ENCODE results near the gene G2E3. TPM values are rescaled to one million over a fixed set of nuclear protein-coding genes. Genes with fewer than 3 reads are reported as not detected.
"Not testable (repeated sequence)": the region's sequence is repeated elsewhere in the genome, so short reads cannot be mapped to it uniquely, and the experiment has no call there.

Gene G2E3, protein sequence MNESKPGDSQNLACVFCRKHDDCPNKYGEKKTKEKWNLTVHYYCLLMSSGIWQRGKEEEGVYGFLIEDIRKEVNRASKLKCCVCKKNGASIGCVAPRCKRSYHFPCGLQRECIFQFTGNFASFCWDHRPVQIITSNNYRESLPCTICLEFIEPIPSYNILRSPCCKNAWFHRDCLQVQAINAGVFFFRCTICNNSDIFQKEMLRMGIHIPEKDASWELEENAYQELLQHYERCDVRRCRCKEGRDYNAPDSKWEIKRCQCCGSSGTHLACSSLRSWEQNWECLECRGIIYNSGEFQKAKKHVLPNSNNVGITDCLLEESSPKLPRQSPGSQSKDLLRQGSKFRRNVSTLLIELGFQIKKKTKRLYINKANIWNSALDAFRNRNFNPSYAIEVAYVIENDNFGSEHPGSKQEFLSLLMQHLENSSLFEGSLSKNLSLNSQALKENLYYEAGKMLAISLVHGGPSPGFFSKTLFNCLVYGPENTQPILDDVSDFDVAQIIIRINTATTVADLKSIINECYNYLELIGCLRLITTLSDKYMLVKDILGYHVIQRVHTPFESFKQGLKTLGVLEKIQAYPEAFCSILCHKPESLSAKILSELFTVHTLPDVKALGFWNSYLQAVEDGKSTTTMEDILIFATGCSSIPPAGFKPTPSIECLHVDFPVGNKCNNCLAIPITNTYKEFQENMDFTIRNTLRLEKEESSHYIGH
- total RNA-seq (2014; rRNA removed; shearing (Covaris generic)), result 16.8 and 19.2 TPM in 2 replicates
- polyA plus RNA-seq (2015; cell fraction: cytosol; rRNA removed), result 6.0 and 10.2 TPM in 2 replicates
- 23.3 and 29.3 TPM in 2 replicates for polyA plus RNA-seq (2015; cell fraction: nucleus; rRNA removed)

GRCh38 chr14:30558675-30559555, at the start of gene G2E3:
Gene G2E3, plus strand, starts transcription at chr14:30559158. Its CDS starts 21,922 bp downstream, at chr14:30581080.
- in situ Hi-C loops (cut with HindIII; ENCODE audit: low pct_unique_long_range_greater_than_20kb, low sequenced_read_pairs), result no loop called here
- DNase-seq (ENCODE audit: low read depth, low spot score), result peak; percentile 85

DNA sequence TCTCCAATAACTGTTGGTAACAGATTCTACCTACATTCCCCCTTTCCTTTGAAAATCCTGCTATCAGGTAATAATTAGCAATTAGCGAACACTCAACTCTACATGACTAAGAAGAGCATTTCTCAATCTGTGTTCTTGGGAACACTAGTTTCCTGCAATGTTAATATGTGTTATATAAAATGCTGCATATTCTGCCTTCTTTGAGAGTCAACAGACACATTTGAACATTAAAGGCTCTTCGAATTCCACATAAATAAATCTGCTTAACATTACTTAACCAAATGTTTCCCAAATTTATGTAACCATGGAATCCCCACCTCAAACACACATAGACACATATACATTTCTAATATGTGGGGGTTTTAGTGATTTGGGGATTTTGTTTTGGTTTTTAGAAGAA, 41.2 kb upstream of the G2E3 start:
- in situ Hi-C loops (cut with HindIII; ENCODE audit: low pct_unique_long_range_greater_than_20kb, low sequenced_read_pairs), result no loop called here
- DNase-seq (ENCODE audit: low read depth, low spot score), result no peak

DNA sequence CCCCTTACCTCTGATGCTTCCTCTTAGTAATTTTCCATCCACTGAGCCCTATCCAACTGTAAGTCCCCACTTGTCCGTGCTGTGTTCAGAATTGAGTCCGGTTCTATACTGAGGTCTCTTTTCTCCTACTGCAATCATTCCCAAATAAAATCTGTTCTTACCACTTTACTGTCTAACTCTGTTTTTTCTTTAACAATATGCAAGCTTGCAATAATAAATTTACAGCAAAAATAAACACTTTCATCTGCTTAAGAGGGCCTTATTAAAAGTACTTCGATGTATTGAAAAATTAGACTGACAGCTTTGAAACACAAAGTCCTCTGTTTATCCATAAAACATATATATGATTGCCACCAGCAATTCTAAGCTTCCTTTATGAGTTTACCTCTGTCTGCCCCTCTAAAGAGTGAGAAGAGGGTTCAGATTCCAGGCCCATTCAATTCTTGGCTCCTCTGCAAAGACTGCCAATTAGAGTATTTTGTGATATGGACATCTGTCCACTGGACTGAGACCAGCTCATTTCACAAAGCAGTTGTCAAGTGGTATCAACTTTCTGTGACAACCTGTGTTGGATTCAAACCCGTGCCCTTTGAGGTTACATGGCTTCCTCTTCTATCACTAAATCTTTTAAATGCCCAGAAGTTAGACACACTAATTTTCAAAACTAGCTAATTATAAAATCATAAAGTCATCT, 39.9 kb upstream of the G2E3 start:
- in situ Hi-C loops (cut with HindIII; ENCODE audit: low pct_unique_long_range_greater_than_20kb, low sequenced_read_pairs), result no loop called here
- no peak for DNase-seq (ENCODE audit: low read depth, low spot score)

DNA sequence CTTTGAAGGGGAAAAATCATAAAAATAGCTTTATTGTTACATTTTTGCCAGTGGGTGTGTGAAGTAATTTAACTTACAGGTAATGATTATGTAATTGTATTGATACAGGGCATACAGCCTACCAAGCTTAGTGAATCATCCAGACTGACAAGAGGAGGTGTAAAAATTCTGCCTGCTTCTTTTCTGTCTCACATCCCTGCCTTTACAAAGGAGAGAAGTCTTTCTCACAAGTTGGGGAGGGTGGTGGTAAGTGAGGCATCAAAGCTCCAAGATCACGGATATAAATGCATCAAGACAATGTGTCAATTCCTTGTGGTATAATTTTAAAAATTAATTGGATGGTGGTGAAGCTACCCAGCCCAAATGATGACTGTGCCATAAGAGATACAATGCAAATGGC, 39.0 kb upstream of the G2E3 start:
- in situ Hi-C loops (cut with HindIII; ENCODE audit: low pct_unique_long_range_greater_than_20kb, low sequenced_read_pairs), result no loop called here
- DNase-seq (ENCODE audit: low read depth, low spot score), result no peak

DNA sequence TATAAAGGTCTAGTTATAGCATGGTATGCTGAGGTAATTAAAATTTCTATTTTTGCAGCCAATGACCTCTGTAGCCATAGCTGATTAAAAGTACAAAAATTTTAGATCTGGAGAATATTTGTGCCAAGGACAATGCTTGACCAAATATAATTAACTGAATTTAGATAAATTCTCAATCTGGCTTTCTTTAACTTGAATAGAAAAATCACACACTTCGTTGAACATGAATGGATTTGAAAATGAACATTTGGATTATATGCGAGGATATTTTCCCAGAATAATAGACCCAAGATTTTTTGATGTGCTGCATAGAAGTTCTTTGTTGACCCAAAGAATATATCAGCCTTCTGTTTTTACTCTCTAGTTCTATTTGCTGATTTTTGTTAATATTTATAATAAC, 38.4 kb upstream of the G2E3 start:
- in situ Hi-C loops (cut with HindIII; ENCODE audit: low pct_unique_long_range_greater_than_20kb, low sequenced_read_pairs), result no loop called here
- DNase-seq (ENCODE audit: low read depth, low spot score), result no peak

DNA sequence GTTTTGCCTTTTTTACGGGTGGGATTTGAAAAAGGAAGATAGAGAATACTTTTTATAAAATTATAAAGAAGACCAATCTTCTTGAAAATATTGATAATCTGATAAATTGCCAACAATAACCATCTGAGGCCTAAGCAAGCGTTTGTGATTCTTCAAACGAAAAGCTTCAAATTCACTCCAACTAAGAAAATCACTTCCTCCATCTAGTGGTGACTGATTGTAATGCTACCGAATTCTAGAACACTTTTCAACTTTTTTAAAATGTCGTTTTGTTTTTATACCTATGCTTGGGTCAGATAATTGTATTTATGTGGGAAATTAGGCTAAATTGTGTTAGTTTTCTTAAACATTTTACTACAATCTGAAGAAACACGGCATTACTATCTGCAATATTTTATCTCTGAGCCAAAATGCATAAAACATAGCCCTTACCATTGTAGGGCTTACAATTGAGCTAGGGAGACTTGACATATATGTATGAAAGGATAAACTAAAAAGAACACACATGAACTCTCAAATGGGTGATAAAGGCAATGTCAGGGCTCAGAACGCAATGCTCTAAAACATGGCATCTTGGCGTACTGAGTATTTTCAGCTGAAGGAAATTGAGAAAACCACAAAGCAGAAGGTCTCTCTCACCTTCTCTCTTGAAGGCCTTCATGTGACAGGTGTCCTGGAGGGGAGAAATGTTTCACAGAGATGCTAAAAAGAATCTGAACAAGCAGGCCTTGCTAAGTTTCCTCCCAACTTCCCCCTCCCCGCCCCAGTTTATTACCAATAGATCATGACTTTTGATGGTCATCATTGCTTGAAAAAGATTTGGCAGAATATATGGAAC, 36.8 kb upstream of the G2E3 start:
- peak; percentile 57 for DNase-seq (ENCODE audit: low read depth, low spot score)
- in situ Hi-C loops (cut with HindIII; ENCODE audit: low pct_unique_long_range_greater_than_20kb, low sequenced_read_pairs), result no loop called here

DNA sequence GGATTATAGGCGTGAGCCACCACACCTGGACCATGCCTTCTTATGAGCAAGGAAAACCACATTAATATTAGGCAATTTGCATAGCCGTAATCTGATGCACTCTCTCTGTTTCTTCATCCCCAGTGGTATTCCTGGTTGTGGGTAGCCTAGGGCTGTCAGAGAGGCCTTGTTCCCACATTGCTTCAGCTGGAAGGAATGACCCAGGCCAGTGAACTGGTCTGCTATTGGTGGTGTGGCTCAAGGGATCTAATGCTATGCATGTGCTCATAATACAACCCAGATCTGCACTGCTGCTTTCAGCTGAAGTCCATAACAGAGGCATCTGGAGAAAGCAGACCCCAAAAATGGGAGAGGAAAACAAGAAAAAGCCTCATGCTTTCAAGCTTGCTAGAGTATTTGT, 33.1 kb upstream of the G2E3 start:
- no peak for DNase-seq (ENCODE audit: low read depth, low spot score)
- in situ Hi-C loops (cut with HindIII; ENCODE audit: low pct_unique_long_range_greater_than_20kb, low sequenced_read_pairs), result no loop called here

- in situ Hi-C loops (cut with HindIII; ENCODE audit: low pct_unique_long_range_greater_than_20kb, low sequenced_read_pairs), result no loop called here
Observed at GRCh38 chr14:30527196-30527595, 31.8 kb upstream of the G2E3 start.

DNA sequence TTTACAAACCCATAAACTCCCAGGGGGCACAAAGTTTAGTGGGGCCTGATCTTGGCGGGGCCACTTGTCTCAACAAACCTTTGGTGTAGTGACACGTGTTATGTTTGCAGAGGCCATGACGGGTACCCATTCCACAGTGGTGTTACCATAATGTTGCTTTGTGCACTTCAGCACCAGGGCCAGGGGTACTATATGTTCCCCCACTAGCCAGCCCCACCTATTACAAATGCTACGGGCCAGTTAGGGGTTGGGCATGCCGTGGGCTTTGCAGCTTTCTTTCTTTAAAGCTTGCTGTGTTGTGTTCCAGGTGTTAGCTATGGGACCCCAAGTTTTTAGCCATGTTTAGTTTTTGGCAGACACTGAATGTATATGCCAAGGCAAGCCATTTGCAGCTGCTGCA, 30.8 kb upstream of the G2E3 start:
- in situ Hi-C loops (cut with HindIII; ENCODE audit: low pct_unique_long_range_greater_than_20kb, low sequenced_read_pairs), result no loop called here
- no peak for DNase-seq (ENCODE audit: low read depth, low spot score)

More at GRCh38 chr14:30527196-30527595, 31.8 kb upstream of the G2E3 start:
- DNase-seq (ENCODE audit: low read depth, low spot score), result no peak

DNA sequence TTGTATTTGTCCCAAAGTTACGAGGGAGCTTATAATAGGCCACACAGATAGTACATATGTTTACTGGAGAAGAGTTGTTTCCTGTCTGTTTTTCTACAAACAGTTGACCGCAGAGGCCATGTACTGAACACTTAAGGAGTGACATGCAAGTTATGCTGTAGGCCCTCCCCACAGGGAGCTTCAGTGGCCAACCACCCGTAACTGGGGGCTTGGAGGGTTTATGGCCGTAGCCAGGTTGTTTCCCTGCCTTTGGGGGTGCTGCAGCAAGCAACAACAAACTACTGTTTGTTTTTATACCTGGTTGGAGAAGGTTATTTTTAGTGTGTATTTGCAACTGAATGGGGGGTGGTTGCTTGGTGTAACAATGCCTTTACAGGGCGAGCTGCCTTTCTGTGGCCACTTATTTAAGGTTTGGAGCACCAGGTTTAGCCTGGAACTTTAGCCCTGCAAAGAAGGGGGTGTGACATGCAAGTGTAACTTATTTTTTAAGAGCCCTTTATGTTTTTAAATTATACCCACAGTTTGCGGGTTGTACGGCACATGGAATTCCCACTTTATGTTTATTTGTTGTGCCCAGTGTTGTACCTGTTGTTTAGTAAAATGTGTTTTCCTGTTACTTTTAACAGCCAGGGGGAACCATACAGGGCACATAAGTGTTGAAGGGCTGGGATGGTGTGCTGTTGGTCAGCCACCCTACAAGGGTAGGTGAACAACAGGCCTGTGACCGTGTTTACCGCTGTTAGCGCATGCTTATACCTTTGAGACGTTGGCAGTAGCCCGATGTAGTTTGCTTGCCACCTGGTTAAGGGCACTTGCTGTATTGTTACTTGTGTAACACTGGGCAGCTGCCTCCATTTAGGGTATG, 29.9 kb upstream of the G2E3 start:
- in situ Hi-C loops (cut with HindIII; ENCODE audit: low pct_unique_long_range_greater_than_20kb, low sequenced_read_pairs), result no loop called here
- DNase-seq (ENCODE audit: low read depth, low spot score), result no peak

GRCh38 chr14:30532264-30532663, 26.7 kb upstream of the G2E3 start:
- in situ Hi-C loops (cut with HindIII; ENCODE audit: low pct_unique_long_range_greater_than_20kb, low sequenced_read_pairs), result no loop called here
- DNase-seq (ENCODE audit: low read depth, low spot score), result no peak

- no peak for DNase-seq (ENCODE audit: low read depth, low spot score)
- in situ Hi-C loops (cut with HindIII; ENCODE audit: low pct_unique_long_range_greater_than_20kb, low sequenced_read_pairs), result no loop called here
Observed at GRCh38 chr14:30533126-30533525, 25.8 kb upstream of the G2E3 start.

DNA sequence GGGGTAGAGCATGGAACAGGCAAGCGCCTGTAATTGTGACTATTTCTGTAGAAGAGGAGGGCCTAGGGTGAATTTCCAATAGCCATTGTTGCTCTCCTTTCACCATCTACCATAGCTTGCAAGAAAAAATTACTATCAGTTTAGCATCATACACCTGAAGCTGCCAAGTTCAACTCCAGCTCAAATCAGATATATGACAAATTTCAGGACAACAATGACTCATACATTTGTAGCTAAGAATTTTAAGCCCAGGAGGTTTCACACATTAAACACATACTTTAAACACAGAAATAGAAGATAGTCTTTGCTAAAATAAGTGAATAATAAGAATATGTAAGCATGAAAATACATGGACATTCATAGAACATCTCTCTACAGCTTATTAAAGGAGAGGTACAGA, 17.6 kb upstream of the G2E3 start:
- DNase-seq (ENCODE audit: low read depth, low spot score), result no peak
- in situ Hi-C loops (cut with HindIII; ENCODE audit: low pct_unique_long_range_greater_than_20kb, low sequenced_read_pairs), result no loop called here

GRCh38 chr14:30546735-30547134, 12.2 kb upstream of the G2E3 start:
- DNase-seq (ENCODE audit: low read depth, low spot score); in situ Hi-C loops (cut with HindIII; ENCODE audit: low pct_unique_long_range_greater_than_20kb, low sequenced_read_pairs): not testable (repeated sequence)

DNA sequence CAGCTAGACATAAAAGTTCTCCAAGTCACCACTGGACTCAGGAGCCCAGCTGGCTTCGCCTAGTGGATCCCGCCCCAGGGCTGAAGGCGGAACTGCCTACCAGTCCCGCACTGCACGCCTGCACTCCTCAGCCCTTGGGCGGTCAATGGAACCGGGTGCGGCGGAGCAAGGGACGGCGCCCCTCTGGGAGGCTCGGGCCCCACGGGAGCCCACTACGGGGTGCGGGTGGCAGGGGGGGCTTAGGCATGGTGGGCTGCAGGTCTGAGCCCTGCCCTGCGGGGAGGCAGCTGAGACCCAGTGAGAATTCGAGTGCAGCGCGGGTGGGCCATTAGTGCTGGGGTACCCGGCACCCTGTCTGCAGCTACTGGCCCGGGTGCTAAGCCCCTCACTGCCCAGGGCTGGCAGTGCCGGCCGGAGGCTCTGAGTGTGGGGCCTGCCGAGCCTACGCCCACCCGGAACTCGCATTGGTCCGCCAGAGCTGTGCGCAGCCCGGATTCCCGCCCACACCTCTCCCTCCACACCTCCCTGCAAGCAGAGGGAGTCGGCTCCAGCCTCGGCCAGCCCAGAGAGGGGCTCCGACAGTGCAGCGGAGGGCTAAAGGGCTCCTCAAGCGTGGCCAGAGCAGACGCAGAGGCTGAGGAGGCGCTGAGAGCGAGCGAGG, 11.4 kb upstream of the G2E3 start:
- in situ Hi-C loops (cut with HindIII; ENCODE audit: low pct_unique_long_range_greater_than_20kb, low sequenced_read_pairs), result no loop called here

More for the DNA sequence above, 11.4 kb upstream of the G2E3 start:
- no peak for DNase-seq (ENCODE audit: low read depth, low spot score)

Data from SK-MEL-5 (cell line).